HG03108 (cell line): ENCODE results near the gene SSH2.

Experiments used
- ATAC-seq: cut with Tn5 transposase; IDR thresholded peaks from one replicate; pipeline ENCODE4 v1.9.1; 2021; ENCODE audit warnings: moderate library complexity; ENCODE audit not compliant: unreplicated experiment

Gene SSH2

DNA sequence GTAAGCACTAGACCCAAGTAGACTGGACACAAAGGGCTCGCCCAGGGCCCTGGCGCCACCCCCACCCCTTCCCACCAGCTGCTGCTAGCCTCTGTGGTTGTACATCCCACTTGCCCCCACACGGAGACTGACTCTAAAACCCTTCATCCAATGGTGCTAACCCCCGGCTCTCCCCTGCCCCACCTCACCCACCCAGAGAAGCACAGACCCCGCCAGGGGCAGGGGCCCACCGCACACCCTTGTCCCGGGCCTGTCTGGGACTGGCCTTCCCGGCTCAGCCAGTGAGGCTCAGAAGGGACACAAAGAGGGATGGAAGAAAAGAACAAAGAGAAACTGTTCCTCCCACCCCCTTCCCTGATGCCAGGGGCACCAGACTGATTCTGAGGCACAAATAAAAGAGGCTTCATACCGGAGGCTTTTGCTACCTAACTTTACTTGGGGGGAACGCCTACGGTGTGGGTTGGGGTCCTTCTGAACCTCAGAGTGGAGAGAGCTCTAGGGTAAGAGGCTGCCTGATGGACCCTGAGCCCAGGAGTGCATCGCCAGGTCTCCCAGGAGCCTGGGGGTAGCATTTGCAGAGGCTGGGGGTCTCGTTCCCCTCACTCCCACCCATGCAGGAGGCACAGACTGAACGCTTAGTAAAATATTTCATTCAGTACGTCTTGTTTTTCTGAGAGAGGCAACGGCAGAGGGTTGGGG lies 315.5 kb downstream of the SSH2 start:
- no peak for ATAC-seq

DNA sequence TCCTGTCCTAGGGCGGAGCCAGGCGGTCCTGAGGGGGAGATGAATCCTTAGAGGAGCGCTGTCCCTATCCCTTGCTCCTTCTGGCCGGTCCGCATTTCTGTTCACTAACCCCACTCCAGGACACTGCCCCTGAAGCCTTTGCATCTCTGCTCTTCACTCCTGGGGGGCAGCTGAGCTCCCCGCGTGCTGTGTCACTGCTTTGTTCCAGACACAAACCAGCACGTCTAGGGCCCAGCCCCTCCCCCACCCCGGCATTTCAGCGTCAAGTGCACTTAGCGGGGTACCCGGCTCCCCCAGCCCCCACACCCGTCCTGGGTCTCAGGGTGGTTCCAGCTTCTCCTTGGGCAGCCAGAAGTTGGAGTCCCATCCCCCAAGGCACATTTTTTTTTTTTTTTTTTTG lies 316.2 kb downstream of the SSH2 start:
- ATAC-seq: no peak

DNA sequence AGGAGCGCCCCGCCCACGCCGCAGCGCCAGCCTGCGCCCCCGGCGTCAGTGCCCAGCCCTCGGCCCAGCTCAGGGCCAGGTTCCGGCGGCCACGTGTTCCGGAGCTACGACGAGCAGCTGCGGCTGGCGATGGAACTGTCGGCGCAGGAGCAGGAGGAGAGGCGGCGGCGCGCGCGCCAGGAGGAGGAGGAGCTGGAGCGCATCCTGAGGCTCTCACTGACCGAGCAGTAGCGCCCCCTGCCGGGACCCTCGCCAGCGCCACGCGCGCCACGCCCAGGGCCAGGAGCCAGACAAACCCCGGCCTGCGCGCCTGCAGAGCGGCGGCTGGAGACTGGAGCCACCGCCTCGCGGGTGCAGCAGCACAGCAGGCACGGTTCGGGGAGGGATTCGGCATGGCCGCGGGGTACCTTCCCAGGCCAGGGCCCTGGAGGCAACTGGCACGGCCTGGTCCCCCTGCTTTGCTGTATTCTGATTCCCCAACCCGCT lies 316.6 kb downstream of the SSH2 start:
- no peak for ATAC-seq

DNA sequence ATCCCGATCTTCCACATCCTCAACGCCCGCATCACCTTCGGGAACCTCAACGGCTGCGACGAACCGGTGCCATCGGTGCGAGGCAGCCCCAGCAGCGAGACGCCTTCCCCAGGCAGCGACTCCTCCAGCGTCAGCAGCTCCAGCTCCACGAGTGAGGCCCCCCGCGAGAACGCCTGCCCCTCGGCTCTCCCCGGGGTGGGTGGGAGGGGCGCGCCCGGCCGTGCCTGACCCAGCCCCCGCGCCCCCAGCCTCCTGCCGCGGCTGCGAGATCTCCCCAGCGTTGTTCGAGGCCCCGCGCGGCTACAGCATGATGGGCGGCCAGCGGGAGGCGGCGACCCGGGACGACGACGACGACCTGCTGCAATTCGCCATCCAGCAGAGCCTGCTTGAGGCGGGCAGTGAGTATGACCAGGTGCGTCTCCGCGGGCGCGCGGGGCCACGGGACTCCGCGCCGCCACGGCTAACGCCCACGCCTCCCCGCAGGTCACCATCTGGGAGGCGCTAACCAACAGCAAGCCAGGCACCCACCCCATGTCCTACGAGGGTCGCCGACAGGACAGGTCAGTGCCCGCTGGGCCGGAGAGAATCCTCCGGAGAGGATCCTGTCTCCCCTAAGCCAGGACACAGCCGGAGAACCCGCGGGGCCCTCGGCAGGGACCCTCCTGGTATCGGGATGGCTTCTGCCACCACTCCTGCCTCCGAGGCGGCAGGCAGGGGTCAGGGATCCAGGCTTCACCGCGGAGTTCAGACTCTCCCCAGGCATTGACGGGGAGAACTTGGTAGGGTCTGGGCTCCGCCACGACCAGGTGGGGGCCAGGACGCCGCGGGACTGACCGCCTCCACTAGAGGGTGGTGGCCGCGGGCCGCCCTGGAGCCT lies 317.4 kb downstream of the SSH2 start:
- ATAC-seq: no peak

DNA sequence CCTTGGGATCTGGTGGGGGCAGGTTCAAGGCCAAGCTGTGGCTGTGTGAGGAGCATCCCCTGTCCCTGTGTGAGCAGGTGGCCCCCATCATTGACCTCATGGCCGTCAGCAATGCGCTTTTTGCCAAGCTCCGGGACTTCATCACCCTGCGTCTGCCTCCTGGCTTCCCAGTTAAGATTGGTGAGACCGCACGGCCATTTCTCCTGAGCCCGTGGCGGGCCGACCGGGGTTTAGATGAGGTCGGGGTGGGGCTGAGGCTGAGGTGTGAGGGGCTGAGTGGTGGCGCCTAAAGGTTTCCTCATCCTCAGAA lies 318.0 kb downstream of the SSH2 start:
- ATAC-seq: no peak

DNA sequence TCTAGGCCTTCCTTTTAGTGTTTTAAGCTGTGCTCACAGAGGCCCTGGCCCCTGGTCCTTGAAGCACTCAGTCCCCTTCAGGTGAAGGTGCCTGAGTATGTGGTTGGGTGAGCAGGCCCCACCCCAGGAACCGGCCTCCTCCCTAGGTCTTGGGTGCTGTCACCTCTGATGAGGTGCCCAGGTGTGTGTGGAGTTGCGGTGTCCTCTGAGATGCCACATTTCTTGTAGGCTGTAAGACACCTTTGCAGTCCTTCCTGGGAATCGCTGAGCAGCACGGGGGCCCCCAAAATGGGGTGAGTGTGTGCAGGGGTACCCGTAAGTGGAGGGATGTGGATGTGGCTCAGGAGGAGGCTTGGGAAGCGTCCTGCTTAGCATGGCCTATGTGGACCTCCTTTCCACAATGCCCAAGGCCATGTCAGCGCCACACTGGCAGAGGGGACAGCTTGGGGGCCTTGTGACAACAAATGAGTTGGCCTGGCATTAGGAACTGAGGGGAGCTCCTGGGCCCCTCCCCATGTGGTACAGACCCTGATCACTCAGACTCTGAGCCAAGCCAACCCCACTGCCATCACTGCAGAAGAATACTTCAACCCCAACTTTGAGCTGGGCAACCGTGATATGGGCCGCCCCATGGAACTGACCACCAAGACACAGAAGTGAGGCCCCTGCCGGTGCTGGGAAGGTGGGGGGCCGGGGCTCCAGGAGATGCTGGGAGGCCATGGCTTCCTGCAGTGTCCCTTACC lies 318.5 kb downstream of the SSH2 start:
- ATAC-seq: no peak

DNA sequence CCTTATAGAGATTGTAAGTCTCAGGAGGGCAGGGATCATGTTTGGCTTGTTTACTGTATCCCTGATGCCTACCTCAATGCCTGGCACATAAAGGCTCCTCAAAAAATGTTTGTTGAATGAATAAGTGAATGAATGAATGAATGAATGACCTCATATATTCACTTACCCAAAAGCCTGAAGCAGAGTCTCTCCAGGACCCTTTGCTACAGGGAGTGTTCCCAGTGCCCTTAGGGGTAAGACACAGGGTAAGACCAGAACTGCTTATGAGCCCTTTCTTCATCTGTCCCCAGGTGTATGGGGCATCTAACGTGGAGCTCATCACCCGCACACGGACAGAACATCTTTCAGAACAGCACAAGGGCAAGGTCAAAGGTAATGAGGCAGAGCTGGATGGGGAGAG lies 319.6 kb downstream of the SSH2 start:
- ATAC-seq: no peak

DNA sequence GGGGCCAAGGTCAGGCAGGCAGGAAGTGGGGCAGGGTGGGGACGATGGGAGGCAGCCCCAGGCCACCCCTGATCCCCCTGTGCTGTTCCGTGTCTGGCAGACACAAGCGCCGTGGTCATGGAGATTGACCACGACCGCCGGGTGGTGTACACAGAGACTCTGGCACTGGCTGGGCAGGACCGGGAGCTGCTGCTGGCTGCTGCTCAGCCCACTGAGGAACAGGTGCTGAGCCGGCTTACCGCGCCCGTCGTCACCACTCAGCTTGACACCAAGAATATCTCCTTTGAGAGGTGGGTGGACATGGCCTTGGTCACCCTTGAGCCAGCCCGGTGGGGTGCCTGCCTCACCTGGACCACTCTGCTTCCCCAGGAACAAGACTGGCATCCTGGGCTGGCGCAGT lies 321.0 kb downstream of the SSH2 start:
- ATAC-seq: no peak

DNA sequence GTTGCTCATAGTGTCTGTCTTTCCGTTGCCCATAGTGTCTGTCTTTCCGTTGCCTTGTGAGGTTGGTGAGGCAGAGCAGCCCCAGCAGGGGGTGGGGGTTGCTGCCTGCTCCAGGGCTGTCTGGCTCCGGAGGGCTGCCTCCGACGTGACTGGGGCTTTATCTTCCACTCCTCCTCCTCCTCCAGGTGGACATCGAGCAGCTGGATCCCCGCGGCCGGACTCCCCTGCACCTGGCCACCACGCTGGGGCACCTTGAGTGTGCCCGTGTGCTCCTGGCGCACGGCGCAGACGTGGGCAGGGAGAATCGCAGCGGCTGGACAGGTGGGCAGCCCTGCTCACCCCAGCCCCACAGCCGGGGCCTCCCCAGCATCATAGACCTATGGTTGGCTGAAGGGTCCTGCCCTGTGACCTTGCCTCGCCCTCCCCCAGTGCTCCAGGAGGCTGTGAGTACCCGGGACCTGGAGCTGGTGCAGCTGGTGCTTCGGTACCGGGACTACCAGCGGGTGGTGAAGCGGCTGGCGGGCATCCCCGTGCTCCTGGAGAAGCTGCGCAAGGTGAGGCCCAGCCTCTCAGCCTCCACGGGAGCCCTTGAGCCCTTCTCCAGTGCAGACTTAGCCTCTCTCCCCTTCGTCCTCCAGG lies 322.4 kb downstream of the SSH2 start:
- no peak for ATAC-seq

DNA sequence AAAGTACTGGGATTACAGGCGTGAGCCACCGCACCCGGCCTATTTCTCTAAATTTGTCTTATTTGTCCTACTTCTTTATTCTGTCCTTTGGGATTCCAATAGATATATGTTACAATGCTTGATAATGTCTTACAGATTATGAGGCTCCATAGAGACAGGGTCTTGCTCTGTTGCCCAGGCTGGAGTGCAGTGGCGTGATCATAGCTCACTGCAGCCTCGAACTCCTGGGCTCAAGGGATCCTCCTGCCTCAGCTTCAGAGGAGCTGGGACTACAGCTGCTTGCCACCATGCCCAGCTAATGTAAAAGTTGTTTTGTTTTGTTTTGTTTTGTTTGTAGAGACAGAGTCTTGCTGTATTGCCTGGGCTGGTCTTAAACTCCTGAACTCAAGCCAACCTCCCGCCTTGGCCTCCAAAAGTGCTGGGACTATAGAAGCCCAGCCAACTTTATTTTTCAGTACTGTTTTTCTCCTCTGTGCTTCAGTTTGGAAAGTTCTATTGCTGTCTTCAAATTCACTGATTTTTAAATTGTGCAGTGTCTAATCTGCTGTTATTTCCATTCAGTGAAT lies 326.8 kb downstream of the SSH2 start:
- no peak for ATAC-seq

DNA sequence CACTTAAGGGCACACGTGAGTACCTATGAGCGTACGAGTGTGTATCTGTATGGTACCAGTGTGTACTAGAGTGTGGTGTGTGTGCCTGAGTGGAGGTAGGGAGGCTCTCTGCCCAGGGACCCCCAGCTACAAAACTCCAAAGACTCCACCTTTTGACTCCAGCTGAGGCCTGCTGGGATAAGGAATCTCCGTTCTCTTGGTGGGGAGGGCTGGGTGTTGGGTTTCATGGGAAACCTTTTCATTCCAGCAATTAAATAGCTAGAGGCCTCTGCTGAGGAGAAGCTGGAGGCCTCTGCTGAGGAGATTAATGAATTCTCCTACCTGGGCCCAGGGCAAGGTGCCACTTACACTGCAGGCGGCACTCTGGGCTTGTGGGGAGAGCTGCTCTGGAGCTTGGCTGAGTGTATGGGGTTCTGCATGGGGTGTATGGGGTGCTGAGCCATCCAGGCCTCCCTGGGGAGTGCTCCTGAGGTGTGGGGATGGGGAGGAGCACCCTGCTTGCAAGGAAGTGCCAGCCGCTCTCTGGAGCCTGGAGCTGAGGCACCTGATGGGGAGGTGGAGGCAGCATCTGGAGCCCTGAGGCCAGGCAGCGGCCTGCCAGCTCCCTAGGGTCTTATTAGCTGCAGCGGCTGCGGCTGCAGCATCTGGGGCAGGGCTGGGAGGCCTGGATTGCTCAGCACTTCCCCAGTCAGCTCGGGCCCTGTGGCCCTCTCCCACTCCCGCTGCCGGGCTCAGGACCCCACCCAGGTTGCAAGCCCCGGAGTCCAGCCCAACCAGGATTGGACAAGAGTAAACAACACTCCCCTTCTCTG lies 332.5 kb downstream of the SSH2 start:
- ATAC-seq: no peak

DNA sequence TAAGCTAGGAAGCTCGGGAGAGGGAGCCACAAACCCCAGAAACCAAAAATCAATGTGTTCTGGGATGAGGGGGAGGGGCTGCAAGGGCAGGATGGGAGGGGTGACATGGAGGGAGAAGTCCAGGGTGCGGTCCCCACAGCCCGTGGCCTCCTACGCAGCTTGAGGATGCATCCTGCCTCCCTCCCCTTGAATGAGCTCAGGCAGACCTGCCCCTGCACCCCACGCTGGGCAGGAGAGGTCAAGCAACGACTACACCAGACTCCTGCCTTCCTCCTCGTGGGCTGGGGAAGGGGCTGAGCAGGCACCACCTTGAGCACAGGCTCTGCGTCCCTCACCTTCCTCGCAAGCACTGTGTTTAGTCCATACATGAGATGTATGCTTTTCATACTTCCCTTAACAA lies 333.2 kb downstream of the SSH2 start:
- ATAC-seq: no peak

DNA sequence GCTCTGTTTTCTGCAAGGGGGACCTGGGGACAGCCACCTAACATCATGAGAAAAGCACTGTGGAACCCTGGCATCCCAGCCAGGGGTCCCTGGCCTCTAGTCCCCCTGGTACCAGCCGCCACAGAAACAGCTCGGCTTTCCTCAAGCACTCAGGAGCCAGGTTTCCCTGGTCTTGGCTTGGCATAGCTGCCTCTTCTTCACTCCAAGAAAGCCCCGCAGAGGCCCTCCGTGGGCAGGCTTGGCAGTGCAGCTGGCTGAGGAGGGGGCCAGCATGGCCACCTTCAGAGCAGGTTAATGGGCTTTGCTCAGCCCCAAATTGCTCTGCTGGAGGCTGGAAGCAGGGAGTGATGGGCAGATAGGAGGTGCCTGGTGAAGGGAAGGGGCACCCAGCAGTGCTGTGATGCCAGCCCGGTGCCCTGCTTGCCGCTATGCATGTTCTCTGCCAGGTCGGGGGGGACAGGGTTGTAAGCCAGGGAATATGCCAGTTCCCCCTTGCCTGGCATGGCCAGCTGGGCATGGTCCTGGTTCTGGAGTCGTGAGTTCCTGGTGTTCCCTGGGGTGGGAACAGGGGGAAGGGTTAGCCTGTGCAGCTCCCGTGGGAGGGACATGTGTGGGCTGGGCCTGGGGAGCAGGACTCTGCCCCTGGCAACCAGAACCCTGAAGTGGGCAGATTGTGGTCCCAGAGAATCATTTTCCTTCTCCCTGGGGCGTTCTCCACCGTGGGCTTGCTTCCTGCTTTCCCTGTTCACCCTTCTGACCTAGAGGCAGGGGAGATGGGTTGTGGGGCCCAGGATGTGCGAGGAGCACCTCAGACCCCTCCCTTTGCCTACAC lies 333.9 kb downstream of the SSH2 start:
- no peak for ATAC-seq

DNA sequence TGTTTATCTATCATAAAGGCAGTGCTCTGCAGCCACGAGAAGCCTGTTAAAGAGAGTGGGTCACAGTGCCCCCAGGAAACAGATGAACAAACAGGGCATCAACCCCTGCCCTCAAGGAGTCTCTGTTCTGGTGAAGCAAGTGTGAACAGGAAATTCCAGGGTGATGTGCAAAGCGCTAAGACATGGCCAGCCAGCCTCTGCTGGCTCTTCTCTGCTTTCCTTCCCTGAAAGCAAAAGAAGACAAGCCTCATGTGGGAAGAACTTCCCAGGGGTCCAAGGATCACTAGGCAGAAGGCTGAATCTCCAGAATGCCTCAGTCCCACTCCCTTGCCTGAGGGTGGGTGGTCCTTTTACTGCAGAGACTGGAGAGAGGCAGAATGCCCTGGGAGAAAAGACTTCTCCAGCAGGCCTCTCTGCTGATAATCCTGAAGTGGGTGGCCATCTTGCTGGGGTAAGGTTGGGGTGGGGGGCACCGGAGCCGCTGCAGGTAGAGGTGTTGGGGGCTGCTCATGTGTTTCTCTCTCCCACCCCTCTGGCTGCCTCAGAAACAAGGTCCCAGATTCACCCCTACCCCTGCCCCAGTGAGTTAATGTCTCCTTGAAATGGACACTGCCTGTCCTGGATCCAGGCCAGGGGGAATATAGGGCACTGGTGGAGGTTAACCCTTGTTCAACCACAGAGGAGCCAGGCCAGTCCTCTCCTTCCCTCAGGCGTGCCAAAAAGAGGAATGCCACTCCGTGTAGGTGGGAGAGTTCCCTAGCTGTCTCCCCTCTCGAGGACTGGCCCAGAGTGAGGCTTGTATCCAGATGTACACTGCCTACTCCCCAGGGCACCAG lies 334.7 kb downstream of the SSH2 start:
- ATAC-seq: no peak

DNA sequence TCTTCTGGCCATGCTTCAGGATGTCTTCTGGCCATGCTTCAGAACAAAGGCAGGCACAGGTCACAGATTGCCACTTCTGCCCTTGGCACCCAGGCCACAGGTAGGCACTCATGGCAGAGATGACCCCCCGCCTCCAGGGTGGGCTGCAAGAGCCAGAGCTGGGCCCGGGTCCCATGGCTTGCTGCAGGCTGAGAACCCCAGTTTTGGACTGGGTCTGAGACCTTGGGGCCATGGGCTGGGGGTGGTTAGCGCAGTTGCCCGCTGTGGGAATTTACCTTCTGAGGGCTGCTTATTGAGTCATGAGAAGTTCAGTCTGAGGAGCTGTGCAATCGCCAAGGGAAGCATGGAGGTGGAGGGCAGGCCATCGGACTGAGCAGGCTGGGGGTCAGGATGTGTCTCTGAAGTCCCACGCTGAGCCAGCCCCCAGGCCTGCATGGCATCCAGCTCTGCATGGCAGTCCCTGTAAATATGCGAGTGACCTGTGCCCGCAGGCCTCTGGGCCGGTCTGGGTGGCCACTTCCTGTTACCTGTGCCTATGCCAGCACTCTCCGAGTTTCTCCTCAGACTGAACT lies 335.4 kb downstream of the SSH2 start:
- ATAC-seq: no peak

DNA sequence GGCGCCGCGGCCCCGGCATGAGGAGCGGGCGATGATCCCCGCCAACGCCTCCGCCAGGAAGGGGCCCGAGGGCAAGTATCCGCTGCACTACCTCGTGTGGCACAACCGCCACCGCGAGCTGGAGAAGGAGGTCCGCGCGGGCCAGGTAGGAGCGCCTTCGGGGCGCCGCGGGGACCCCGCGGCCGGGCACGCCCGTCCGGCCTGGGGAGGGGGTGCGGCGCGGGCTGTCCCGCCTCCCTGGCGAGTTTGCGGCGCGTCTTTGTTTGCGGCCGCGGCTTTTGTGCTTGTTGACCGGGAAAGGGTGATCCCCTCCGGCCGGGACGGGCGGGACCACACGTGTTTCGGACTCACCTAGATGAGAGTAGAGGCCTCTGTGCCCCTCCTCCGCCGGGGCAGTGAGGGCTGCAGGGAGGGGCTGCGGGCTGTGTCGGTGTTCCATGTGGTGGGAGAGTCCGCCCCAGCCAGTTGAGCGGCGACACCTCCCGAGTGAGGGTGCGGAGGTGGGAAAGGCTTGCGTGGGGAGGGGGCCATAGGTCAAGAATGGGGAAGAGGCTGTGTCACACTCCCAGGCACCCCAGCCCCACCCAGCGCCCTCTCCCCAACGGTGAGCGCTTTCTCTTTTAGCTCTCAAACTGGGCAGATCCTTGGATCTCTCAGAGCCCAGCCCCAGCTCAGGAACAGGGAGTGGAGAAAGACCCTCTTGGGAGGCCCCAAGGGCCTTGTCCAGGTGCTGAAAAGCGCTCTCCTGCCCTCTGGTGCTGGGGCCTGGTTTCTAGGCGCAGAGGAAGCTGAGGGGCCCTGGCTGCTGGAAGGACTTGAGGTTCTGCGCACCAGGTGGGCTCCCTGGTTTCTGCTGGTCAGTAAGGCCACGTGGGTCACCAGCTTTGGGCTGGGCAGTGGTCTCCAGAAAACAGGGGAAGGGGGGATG lies 336.2 kb downstream of the SSH2 start:
- no peak for ATAC-seq
